Tibial nerve (tissue), 4 donors: Measurements from ENCODE around the gene ARMC6. TPM values are rescaled to one million over a fixed set of nuclear protein-coding genes. Genes with fewer than 3 reads are reported as not detected.

ENCODE experiments used
- DNase-seq, 2 donors: peaks; one replicate each; pipeline ENCODE4 v3.0.0-alpha.2; 2019; ENCODE audit warnings: low spot score in 2 of 2
- H3K27ac ChIP-seq, 4 donors: fragments of 200-600 bp; sonication (generic) in 3 of 4; one replicate each; pipeline ENCODE4 v1.5.1; 2017 to 2019; ENCODE audit warnings: mild to moderate bottlenecking in 1 of 4
- H3K27me3 ChIP-seq, 2 donors: fragments of 200-600 bp; sonication (generic) in 1 of 2; one replicate each; pipeline versions ENCODE4 v1.5.1 to v1.6.0; 2017 to 2019
- H3K36me3 ChIP-seq, 3 donors: fragments of 200-600 bp; sonication (generic); one replicate each; pipeline ENCODE4 v1.5.1; 2018 to 2019
- H3K4me1 ChIP-seq, 4 donors: fragments of 200-600 bp; sonication (generic) in 3 of 4; one replicate each; pipeline ENCODE4 v1.5.1; 2017 to 2019
- H3K4me3 ChIP-seq, 4 donors: fragments of 200-600 bp; sonication (generic) in 3 of 4; one replicate each; pipeline ENCODE4 v1.5.1; 2017 to 2019; ENCODE audit warnings: mild to moderate bottlenecking in 1 of 4, moderate library complexity in 1 of 4
- H3K9me3 ChIP-seq, 4 donors: fragments of 200-600 bp; sonication (generic) in 3 of 4; one replicate each; pipeline ENCODE4 v1.5.1; 2017 to 2019
- CTCF ChIP-seq, 5 experiments: fragments of 200-600 bp in 3 of 5; fragments of 450-650 bp in 2 of 5; sonication (generic) in 3 of 5; IDR thresholded peaks; one replicate each; pipeline ENCODE4 v1.5.1; 2016 to 2019; ENCODE audit warnings: antibody characterized with exemption in 5 of 5, mild to moderate bottlenecking in 3 of 5, moderate library complexity in 2 of 5
- EP300 ChIP-seq, 2 donors: sonication (generic); formaldehyde crosslinking; IDR thresholded peaks; one replicate each; pipeline ENCODE4 v1.6.1; 2017; ENCODE audit warnings: antibody characterized with exemption in 2 of 2, mild to moderate bottlenecking in 1 of 2
- POLR2A ChIP-seq, 2 donors: fragments of 450-650 bp; IDR thresholded peaks; one replicate each; pipeline ENCODE4 v1.6.1; 2017; ENCODE audit warnings: antibody characterized with exemption in 2 of 2, mild to moderate bottlenecking in 2 of 2, moderate library complexity in 2 of 2
- WGBS, 2 donors: methylation state at CpG; one replicate each; pipeline ENCODE4 v1.1.5; 2018; 5-methylcytosine and 5-hydroxymethylcytosine counted together
- total RNA-seq, 4 donors: library from RNA; depleted of rRNA; stranded (reverse); fragments of >200 nt; gene quantifications; one replicate each; pipeline ENCODE4 v1.1.0, GENCODE V29; 2016

ARMC6 gene
- total RNA-seq, 4 donors from 2014 or later: 20.0 to 40.8 (median 24.6) TPM

- no peak overlapping the region for H3K27ac ChIP-seq
- H3K27me3 ChIP-seq: no peaks in the 10 kb centered on the region
- no peaks in the 10 kb centered on the region for H3K9me3 ChIP-seq
- peaks cover 0 to 88% (median 7%) of the 10 kb centered on the region in 3 donors for H3K36me3 ChIP-seq
- TF ChIP-seq CTCF (IDR thresholded peaks at IDR 0.05) (no peak), EP300 (IDR thresholded peaks at IDR 0.05) (no peak), POLR2A (IDR thresholded peaks at IDR 0.05) (no peak)
- DNase-seq: no peak
- 81 to 83% methylated on average over 11 of the region's 11 CpGs for WGBS, 2 donors
- no peak overlapping the region for H3K4me3 ChIP-seq
- peaks cover 0 to 22% (median 0%) of the 10 kb centered on the region in 4 donors for H3K4me1 ChIP-seq
These were observed 33.3 kb upstream of the ARMC6 start for GRCh38 chr19:18999896-19000620.

GRCh38 chr19:19004144-19004543 lies 29.3 kb upstream of the ARMC6 start:
- Histone ChIP-seq H3K36me3 (peaks cover 4 to 96% (median 21%) of the 10 kb centered on the region in 3 donors), H3K4me3 (no peak overlapping the region), H3K27ac (no peak overlapping the region), H3K9me3 (no peaks in the 10 kb centered on the region), H3K27me3 (no peaks in the 10 kb centered on the region), H3K4me1 (peaks cover 0 to 10% (median 0%) of the 10 kb centered on the region in 4 donors)
- 91 to 92% methylated on average over 16 to 18 of the region's 18 CpGs for WGBS, 2 donors
- TF ChIP-seq POLR2A (IDR thresholded peaks at IDR 0.05): no peak
- TF ChIP-seq EP300 (IDR thresholded peaks at IDR 0.05): no peak
- no peak for TF ChIP-seq CTCF (IDR thresholded peaks at IDR 0.05)
- no peak for DNase-seq

GRCh38 chr19:19006213-19006612 lies 27.2 kb upstream of the ARMC6 start:
- Histone ChIP-seq H3K36me3 (peaks cover 4 to 96% (median 26%) of the 10 kb centered on the region in 3 donors), H3K27me3 (no peaks in the 10 kb centered on the region), H3K27ac (no peak overlapping the region), H3K4me1 (no peaks in the 10 kb centered on the region), H3K9me3 (no peaks in the 10 kb centered on the region), H3K4me3 (no peak overlapping the region)
- DNase-seq: no peak
- WGBS, 2 donors: 61 to 70% methylated on average over 3 of the region's 3 CpGs
- TF ChIP-seq CTCF (IDR thresholded peaks at IDR 0.05): no peak
- no peak for TF ChIP-seq POLR2A (IDR thresholded peaks at IDR 0.05)
- TF ChIP-seq EP300 (IDR thresholded peaks at IDR 0.05): no peak

- no peak for DNase-seq
- 92 to 96% methylated on average over 11 to 15 of the region's 18 CpGs for WGBS, 2 donors
These were observed 23.5 kb upstream of the ARMC6 start for GRCh38 chr19:19009951-19010350.

More at GRCh38 chr19:19009951-19010350, 23.5 kb upstream of the ARMC6 start:
- Histone ChIP-seq H3K4me3 (no peak overlapping the region), H3K27ac (no peak overlapping the region), H3K36me3 (peaks cover 4 to 100% (median 24%) of the 10 kb centered on the region in 3 donors), H3K4me1 (no peaks in the 10 kb centered on the region), H3K9me3 (no peaks in the 10 kb centered on the region), H3K27me3 (no peaks in the 10 kb centered on the region)
- no peak for TF ChIP-seq CTCF (IDR thresholded peaks at IDR 0.05)
- TF ChIP-seq POLR2A (IDR thresholded peaks at IDR 0.05): no peak
- TF ChIP-seq EP300 (IDR thresholded peaks at IDR 0.05): no peak
